Lower leg skin (tissue), 3 donors: Measurements from ENCODE around the gene AHCY.

Experiments
- CTCF ChIP-seq, 3 donors: fragments of 450-650 bp; IDR thresholded peaks; one replicate each; pipeline ENCODE4 v1.5.1; 2016; ENCODE audit warnings: antibody characterized with exemption in 3 of 3, mild to moderate bottlenecking in 3 of 3, moderate library complexity in 2 of 3
- POLR2A ChIP-seq, 2 donors: fragments of 450-650 bp; IDR thresholded peaks; one replicate each; pipeline ENCODE4 v1.6.1; 2016 to 2017; ENCODE audit warnings: antibody characterized with exemption in 2 of 2, mild to moderate bottlenecking in 1 of 2, moderate library complexity in 1 of 2

GRCh38 chr20:34246126-34246626 lies 57.0 kb downstream of the AHCY start:
- TF ChIP-seq CTCF (IDR thresholded peaks at IDR 0.05), result no peak
- no peak for TF ChIP-seq POLR2A (IDR thresholded peaks at IDR 0.05)
